Cardiac muscle cell (in vitro differentiated cells and primary cell): ENCODE measurements around the gene CAPNS2. TPM values are rescaled to one million over a fixed set of nuclear protein-coding genes. Genes with fewer than 3 reads are reported as not detected.

ENCODE experiments used
- DNase-seq, 2 donors: peaks; one replicate each; pipeline versions ENCODE4 v3.0.0 to v3.0.0-alpha.2; 2010 to 2017; ENCODE audit warnings: low read depth in 1 of 2, low spot score in 1 of 2
- H3K27ac ChIP-seq: fragments of 200-600 bp; sonication (generic); 2 replicates; pipeline ENCODE4 v1.5.1; 2016
- H3K27me3 ChIP-seq: fragments of 200-600 bp; sonication (generic); 2 replicates; pipeline ENCODE4 v1.6.0; 2016; ENCODE audit warnings: control low read depth
- H3K36me3 ChIP-seq: fragments of 200-600 bp; sonication (generic); 2 replicates; pipeline ENCODE4 v1.5.1; 2016; ENCODE audit warnings: control low read depth
- H3K4me1 ChIP-seq: fragments of 200-600 bp; sonication (generic); 2 replicates; pipeline ENCODE4 v1.8.1; 2017; ENCODE audit warnings: low read depth, mild to moderate bottlenecking, mixed run types
- H3K4me3 ChIP-seq: fragments of 200-600 bp; sonication (generic); 2 replicates; pipeline ENCODE4 v1.5.1; 2016; ENCODE audit warnings: mild to moderate bottlenecking
- H3K9me3 ChIP-seq: fragments of 200-600 bp; sonication (generic); 2 replicates; pipeline ENCODE4 v1.5.1; 2017; ENCODE audit warnings: low read depth, mild to moderate bottlenecking, control low read depth
- CTCF ChIP-seq: IDR thresholded peaks from 2 replicates; pipeline ENCODE4 v1.5.1; 2012; ENCODE audit warnings: low read depth, mild to moderate bottlenecking, low read length
- polyA plus RNA-seq: library from polyadenylated mRNA; unstranded; fragments of >200 nt; fragmentation: Nextera tagmentation; extraction: Ambion mirVana; gene quantifications from 2 replicates; pipeline ENCODE4 v1.2.1, GENCODE V29; 2016
- total RNA-seq: library from RNA; depleted of rRNA; stranded (reverse); fragments of >200 nt; gene quantifications from 2 replicates; pipeline ENCODE4 v1.2.3, GENCODE V29; 2016

The CAPNS2 gene
- total and polyA plus RNA-seq, 2 experiments from 2014 or later, result not detected

- DNase-seq, result no peak
- Histone ChIP-seq H3K27ac (no peak overlapping the region), H3K4me1 (no peaks in the 10 kb centered on the region), H3K27me3 (no peaks in the 10 kb centered on the region), H3K36me3 (no peaks in the 10 kb centered on the region), H3K4me3 (no peak overlapping the region), H3K9me3 (no peaks in the 10 kb centered on the region)
- TF ChIP-seq CTCF, result no peak
Observed at GRCh38 chr16:55577887-55578286, 11.4 kb downstream of the CAPNS2 start.

GRCh38 chr16:55585631-55586030 lies 19.1 kb downstream of the CAPNS2 start:
- Histone ChIP-seq H3K4me1 (no peaks in the 10 kb centered on the region), H3K36me3 (no peaks in the 10 kb centered on the region), H3K27ac (no peak overlapping the region), H3K4me3 (no peak overlapping the region), H3K9me3 (no peaks in the 10 kb centered on the region), H3K27me3 (no peaks in the 10 kb centered on the region)
- no peak for TF ChIP-seq CTCF
- DNase-seq, result no peak

GRCh38 chr16:55588799-55589198 lies 22.3 kb downstream of the CAPNS2 start:
- DNase-seq, result peak in 1 of 2 donors; percentile 13
- no peaks in the 10 kb centered on the region for H3K27me3 ChIP-seq
- no peaks in the 10 kb centered on the region for H3K9me3 ChIP-seq
- no peak overlapping the region for H3K4me3 ChIP-seq
- no peak overlapping the region for H3K27ac ChIP-seq
- no peak for TF ChIP-seq CTCF
- H3K36me3 ChIP-seq, result no peaks in the 10 kb centered on the region
- no peaks in the 10 kb centered on the region for H3K4me1 ChIP-seq

- Histone ChIP-seq H3K4me1 (peaks cover 7% of the 10 kb centered on the region), H3K27me3 (no peaks in the 10 kb centered on the region), H3K4me3 (no peak overlapping the region), H3K27ac (no peak overlapping the region), H3K36me3 (no peaks in the 10 kb centered on the region), H3K9me3 (no peaks in the 10 kb centered on the region)
- no peak for TF ChIP-seq CTCF
- DNase-seq, result no peak
Observed at GRCh38 chr16:55592306-55592705, 25.8 kb downstream of the CAPNS2 start.

- no peak overlapping the region for H3K4me3 ChIP-seq
- no peak for TF ChIP-seq CTCF
- no peaks in the 10 kb centered on the region for H3K36me3 ChIP-seq
- no peak for DNase-seq
- no peaks in the 10 kb centered on the region for H3K27me3 ChIP-seq
- peaks cover 9% of the 10 kb centered on the region for H3K4me1 ChIP-seq
- H3K27ac ChIP-seq, result no peak overlapping the region
- no peaks in the 10 kb centered on the region for H3K9me3 ChIP-seq
Observed at GRCh38 chr16:55597928-55598327, 31.4 kb downstream of the CAPNS2 start.

- Histone ChIP-seq H3K27ac (no peak overlapping the region), H3K4me1 (no peaks in the 10 kb centered on the region), H3K27me3 (no peaks in the 10 kb centered on the region), H3K9me3 (peaks cover 2% of the 10 kb centered on the region), H3K4me3 (no peak overlapping the region), H3K36me3 (no peaks in the 10 kb centered on the region)
- no peak for TF ChIP-seq CTCF
- peak in 1 of 2 donors; percentile 14 for DNase-seq
Observed at GRCh38 chr16:55605754-55606336, 39.4 kb downstream of the CAPNS2 start.
